ENCODE measurements around the gene AFAP1L2.
A peak's percentile ranks its signal among the peaks of the same experiment; 100 is the strongest.

AFAP1L2 gene

DNA sequence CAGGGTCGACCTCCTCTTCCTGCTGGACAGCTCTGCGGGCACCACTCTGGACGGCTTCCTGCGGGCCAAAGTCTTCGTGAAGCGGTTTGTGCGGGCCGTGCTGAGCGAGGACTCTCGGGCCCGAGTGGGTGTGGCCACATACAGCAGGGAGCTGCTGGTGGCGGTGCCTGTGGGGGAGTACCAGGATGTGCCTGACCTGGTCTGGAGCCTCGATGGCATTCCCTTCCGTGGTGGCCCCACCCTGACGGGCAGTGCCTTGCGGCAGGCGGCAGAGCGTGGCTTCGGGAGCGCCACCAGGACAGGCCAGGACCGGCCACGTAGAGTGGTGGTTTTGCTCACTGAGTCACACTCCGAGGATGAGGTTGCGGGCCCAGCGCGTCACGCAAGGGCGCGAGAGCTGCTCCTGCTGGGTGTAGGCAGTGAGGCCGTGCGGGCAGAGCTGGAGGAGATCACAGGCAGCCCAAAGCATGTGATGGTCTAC is 118.3 kb downstream of the AFAP1L2 start:
- peak; percentile 57 for DNase-seq

DNA sequence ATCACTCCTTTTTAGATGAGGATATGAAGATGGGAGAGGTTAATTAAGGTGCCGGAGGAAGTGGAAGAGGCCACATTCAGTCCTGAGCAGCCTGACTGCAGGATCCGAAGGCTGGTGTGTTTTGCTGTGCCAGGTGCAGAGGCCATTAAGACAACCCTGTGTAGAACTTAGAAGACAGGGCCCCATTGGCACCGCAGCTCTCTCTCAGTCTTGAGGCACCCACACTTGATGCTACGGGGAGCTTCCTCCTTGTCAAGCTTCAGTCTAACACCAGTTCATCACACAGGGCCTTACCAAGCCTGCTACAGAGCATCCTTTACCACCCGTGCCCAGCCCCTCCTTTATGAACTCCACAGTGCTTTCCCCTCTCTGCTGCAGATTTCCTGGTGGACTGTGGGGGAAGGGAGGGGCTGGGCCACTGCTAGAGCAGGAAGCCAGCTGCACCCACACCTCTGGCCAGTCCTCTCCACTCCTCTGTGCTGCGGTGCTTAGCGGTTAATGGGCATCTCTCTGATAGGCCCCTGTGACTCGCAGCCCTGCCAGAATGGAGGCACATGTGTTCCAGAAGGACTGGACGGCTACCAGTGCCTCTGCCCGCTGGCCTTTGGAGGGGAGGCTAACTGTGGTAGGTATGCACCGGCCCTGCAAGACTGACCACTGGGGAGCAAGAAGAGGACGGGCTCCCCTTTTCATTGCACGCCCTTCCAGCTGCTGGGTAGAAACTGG is 119.8 kb downstream of the AFAP1L2 start:
- peak; percentile 56 for DNase-seq

DNA sequence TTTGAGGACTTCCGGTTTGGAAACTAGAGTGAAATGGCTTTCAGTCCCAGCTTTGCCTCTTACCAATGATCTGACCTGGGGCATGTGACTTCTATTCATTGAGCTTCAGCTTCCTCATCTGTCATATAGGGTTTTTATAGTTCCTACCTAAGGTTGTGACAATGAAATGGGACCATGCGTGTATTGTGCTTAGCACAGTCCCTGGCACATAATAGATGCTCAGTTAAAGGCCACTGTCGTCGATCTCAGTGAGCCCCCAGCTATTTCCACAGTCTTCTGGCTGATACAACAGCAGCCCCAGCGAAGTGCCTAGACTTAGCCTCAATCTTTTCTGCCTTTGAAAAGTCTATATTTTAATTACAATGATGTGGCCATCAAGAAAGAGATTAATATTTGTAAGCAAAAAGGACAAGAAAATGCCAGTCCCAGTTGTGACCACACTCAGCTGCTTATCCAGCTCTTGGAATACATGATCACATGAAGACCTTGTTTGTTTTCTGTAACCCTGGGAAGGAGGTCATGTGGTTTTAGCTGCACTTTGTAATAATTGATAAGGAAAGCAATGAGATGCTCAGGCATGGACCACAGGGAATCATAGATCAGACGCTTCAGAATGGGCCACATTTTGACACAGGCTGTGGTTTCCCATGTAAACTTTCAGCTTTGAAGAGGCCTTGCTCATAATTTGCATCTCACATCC is 120.6 kb downstream of the AFAP1L2 start:
- DNase-seq, result peak; percentile 30

GRCh38 chr10:114283091-114283490 is 121.2 kb downstream of the AFAP1L2 start:
- peak; percentile 26 for DNase-seq

DNA sequence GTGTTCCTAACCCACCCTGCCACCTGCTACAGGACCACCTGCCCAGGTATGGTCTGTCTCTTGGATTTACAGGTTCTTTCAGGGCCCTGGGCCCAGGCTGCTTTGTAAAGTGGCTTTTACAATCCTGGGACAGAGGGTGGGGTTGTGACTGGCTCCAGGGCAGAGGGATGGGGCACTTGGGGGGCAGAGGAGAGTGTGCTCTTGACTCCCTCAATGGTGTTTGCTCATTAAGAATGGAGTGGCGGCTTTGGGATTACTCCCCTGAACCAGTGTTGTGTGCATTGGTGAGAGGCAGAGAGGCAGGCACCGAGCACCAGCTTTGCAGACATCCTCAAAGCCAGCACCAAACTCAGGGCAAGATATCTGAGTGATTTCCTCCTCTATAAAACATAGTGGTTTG is 121.8 kb downstream of the AFAP1L2 start:
- peak; percentile 43 for DNase-seq

DNA sequence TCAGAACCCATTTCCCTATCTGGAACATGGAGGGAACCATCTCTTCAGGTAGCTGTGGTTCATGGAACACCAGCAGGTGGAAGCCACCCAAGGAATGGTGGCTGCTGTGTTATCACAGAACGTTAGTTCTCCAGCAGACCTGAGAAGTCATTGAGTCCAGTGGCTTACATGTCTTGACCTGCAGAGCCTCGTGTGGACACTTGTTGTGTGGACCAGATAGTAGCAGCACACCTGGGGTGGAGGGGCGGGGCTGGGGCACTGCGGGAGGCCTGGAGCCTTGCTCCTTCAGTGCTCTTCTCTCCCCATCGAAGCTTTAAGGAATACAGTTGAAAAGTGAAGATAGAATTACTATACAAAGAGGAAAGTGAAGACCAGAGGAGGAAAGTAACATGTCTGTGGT is 122.8 kb downstream of the AFAP1L2 start:
- peak; percentile 46 for DNase-seq

DNA sequence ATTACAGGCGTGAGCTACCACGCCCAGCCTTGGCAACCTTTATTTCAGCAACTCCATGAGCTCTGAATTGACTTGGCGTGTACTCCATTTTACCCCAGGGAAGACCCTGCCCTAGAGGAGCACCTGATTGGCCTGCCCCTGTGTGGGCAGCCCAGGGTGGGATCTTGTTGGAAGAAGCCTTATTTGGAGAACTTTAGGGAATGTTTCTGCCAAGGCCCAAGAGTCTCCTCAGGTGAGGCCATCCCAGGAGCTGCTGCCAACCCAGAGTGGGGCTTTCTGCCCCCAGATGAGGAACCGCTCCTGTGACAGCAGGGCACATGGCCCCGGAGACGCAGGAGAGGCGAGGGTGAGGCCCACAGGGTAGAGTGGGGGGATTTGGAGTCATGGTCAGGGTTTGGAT is 123.3 kb downstream of the AFAP1L2 start:
- peak; percentile 32 for DNase-seq

DNA sequence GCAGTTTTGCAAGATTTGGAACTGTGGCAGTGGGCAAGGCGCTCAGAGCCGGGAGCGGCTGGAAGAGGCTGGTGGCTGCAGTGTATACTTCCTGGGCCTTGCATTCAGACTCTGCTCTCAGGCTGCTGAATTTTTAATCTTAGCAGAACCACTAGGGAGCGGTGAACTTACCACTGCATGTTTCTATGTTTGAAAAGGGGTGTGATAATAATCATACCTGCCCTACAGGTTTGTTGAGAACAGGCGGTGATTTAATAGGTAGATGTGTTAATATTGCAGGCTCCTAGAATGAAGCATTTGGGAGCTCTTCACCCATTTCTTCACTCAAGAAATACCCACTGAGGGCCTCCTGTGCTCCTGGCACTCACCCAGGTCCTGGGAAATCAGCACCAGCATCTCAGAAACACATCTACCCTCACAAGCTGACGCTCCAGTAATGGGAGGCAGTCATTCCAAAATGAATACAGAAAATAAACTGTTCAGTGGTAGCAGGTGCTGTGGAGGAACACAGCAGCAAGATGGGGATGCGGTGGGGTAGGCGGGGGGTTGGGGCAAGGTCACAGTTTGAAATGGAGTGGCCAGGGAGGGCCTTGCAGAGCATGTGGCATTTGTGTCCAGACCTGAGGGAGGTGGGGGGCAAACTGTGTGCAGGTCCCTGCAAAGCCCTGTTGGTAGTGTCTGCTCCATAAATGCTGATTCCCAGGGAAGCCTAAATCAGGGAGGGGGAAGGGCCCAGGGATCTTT is 124.2 kb downstream of the AFAP1L2 start:
- peak; percentile 20 for DNase-seq

- DNase-seq, result peak; percentile 41
These were observed 125.0 kb downstream of the AFAP1L2 start for GRCh38 chr10:114279289-114279688.

GRCh38 chr10:114278884-114279191 is 125.5 kb downstream of the AFAP1L2 start:
- DNase-seq, result no peak

GRCh38 chr10:114278140-114278883 is 126.0 kb downstream of the AFAP1L2 start:
- peak; percentile 53 for DNase-seq

DNA sequence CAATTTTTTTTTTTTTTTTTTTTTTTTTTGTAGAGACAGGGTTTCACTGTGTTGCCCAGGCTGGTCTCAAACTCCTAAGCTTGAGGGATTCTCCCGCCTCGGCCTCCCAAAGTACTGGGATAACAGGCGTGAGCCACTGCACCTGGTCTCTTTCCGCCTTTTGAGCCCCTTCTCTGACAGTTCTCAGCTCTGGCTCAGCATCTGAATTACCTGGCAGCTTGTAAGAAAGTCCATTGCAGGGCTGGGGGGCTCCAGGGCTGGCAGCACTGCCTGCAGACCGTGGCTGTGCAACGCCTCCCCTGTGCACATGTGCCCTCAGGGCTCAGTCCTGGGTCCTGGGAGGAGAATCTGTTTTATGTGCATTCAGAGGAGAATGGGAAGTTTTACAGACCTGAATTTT is 127.6 kb downstream of the AFAP1L2 start:
- DNase-seq, result peak; percentile 69

- DNase-seq, result peak; percentile 53
These were observed 128.2 kb downstream of the AFAP1L2 start for GRCh38 chr10:114276066-114276465.

DNA sequence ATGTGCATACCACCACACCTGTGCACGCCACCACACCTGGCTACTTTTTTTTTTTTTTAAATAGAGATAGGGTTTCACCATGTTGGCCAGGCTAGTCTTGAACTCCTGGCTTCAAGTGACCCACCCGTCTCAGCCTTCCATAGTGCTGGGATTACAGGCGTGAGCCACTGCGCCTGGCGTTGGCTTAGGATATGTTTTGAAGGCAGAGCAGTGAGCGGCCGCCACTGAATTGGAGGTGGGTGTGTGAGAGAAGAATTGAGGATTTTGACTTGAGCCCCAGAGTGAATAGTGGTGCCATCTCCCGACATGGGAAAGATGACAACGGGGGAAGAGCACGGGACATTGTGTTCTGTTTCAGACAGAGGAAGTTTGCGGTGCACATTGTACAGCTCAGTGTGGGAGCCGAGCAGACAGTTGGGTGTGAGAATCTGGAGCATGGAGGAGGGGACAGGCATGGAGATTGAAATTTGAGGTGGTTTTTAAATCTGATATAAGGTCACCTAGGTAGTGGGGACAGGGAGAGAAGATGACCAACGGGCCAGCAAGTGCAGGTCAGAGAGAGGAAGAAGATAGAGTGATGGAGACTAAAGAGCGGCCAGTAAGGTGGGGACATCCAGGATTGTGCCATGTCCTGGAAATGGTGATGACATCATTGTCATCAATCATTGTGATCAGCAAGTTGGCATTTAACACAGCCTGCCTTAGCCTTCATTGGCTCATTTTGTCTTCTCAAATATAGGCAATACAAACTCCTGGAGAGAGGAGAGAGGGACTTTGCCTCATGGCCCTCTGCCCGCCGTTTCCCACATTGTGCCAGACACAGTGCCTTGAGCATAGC is 129.5 kb downstream of the AFAP1L2 start:
- peak; percentile 32 for DNase-seq

DNA sequence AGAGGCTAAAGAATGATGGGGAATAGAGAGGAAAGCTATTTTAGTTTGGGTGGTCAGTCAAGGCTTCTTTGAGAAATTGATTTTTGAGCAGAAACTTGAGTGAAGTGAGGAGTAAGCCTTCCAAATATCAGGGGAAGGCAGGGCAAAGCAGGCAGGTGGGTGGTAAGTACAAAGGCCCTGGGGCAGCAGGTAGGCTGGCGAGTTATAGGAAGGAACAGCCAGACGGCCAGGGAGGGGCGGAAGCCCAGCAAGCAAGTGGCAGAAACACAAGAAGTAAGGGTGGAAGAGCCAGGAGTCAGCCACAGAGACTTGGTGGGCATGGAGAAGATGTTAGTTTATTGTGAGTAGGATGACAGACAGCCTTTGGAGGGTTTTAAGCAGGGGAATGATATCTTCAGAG is 130.4 kb downstream of the AFAP1L2 start:
- peak; percentile 17 for DNase-seq

DNA sequence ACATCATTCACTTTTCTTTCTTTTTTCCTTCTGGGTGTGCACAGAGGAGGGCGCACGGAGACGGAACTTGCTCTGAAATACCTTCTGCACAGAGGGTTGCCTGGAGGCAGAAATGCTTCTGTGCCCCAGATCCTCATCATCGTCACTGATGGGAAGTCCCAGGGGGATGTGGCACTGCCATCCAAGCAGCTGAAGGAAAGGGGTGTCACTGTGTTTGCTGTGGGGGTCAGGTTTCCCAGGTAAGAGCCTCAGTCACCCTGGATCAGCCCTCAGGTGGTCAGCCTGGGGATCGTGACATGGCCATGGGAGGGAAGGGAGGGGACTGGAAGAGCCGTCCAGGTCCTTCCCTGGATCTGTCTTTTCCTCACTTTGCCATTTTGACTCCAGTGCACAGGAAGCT is 131.6 kb downstream of the AFAP1L2 start:
- peak; percentile 32 for DNase-seq

DNA sequence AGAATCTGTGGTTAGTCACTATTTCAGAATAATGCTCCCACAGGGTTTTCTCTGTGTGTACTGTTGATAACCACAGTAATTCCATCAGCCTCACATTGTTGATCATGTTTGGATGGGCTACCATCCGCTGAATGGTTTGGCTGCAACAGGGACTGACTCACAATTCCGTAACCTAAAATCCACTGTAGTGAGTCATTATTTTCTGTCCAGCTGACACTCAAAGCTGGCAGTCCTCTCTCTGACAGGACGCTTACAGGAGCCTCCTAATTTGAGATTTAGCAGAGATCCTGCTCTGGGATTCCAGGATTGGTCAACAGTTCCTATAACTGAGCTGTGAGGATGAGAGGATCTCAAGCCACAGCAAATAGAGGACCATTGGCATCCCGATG is 132.5 kb downstream of the AFAP1L2 start:
- DNase-seq, result peak; percentile 89

- no peak for DNase-seq
These were observed 133.1 kb downstream of the AFAP1L2 start for GRCh38 chr10:114271075-114271778.

GRCh38 chr10:114266521-114266920 is 137.8 kb downstream of the AFAP1L2 start:
- no peak for DNase-seq

DNA sequence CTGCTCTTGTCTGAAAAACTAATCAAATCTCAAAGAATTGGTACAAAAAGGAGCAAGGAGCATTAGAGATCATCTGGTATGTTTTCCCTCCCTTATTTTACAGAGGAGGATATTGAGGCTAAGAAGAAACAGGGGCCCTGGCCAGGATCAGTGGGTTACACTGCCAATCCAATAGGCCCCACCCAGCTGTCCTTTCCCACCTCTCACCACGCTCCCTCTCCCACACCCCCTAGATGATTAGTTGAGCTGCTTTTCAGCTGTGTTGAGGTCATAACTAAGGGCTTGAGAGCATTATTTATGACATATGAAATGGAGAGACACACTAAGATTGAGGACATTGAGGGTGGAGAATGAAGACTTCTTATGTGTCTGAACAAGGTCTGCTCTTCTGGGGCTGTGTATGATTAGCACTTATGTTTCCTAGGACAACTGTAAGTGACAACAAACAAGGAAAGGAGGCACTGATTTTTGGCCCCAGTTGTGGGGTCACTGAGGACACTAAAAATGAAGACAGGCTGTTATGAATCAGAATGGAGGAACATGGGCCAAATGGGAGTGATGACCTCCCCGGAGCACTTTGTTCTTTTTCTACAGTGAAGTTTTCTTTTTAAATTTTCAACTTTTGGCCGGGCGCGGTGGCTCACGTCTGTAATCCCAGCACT is 138.8 kb downstream of the AFAP1L2 start:
- no peak for DNase-seq

DNA sequence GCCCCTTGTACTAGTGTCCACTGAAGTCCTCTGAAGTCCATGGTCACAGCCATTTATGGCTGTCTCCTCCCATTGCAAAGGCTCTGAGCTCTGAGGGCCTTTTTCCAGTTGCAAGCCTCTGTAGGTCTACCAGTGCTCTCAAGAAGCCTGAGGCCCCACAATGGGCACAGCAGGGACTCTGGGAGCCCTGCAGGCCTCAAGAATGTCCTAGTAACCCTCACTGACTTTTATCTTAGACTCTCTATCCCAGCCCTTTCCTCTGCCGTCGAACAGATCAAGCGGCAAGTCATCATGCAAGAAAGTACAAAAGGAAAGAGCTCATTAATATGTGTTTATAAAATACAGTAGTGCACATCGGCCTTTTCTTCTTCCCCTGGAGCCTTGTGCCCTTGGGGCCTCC is 141.8 kb downstream of the AFAP1L2 start:
- DNase-seq, result no peak
